Endothelial cell of umbilical vein (primary cell): Measurements from ENCODE around the gene TTC21A. TPM values are rescaled to one million over a fixed set of nuclear protein-coding genes. Genes with fewer than 3 reads are reported as not detected.
A peak's percentile ranks its signal among the peaks of the same experiment; 100 is the strongest.

Source experiments
- BruUV-seq: library from RNA; stranded (reverse); fragments of 400-500 nt; replicated peaks from 2 replicates; lab custom pipeline; 2021; lab: Mats Ljungman, UMichigan
- CTCF ChIA-PET: fragments of 300-600, 350-600 bp; sonication (Branson Sonifier 250); formaldehyde crosslinking; loops from one replicate; lab custom pipeline; 2021; ENCODE audit warnings: antibody characterized with exemption, inconsistent platforms; lab: Charles Lee
- POLR2A ChIA-PET: fragments of 300-600, 350-600 bp; sonication (Branson Sonifier 250); formaldehyde crosslinking; loops from one replicate; lab custom pipeline; 2021; ENCODE audit warnings: antibody characterized with exemption, inconsistent platforms; lab: Charles Lee
- DNase-seq: peaks from one replicate; pipeline ENCODE4 v3.0.0-alpha.2; 2011; ENCODE audit warnings: low read depth, low spot score
- FAIRE-seq: peaks from 2 replicates; lab custom pipeline; 2011; peaks lifted over from hg19 to GRCh38; lab: Jason Lieb, UNC
- H2AFZ ChIP-seq: 2 replicates; pipeline ENCODE4 v1.6.0; 2012; ENCODE audit warnings: low read depth, low read length, control low read depth, inconsistent platforms
- H3K27ac ChIP-seq: 2 replicates; pipeline ENCODE4 v1.5.1; 2011; ENCODE audit warnings: low read depth, mild to moderate bottlenecking, control low read depth, low read length, moderate library complexity; ENCODE audit not compliant: insufficient read depth
- H3K27me3 ChIP-seq, 2 experiments: 2 replicates each; pipeline versions ENCODE4 v1.6.0 to v1.6.1; 2011; ENCODE audit warnings: low read length in 2 of 2, mixed read lengths in 1 of 2; ENCODE audit not compliant: control insufficient read depth in 2 of 2, insufficient read depth in 2 of 2
- H3K36me3 ChIP-seq, 2 experiments: 2 replicates in 1 of 2; 3 replicates in 1 of 2; pipeline ENCODE4 v1.5.1; 2011; ENCODE audit warnings: low read length in 2 of 2, mild to moderate bottlenecking in 1 of 2, moderate library complexity in 1 of 2; ENCODE audit not compliant: control insufficient read depth in 2 of 2, insufficient read depth in 2 of 2; ENCODE audit errors: extremely low read depth in 1 of 2
- H3K4me1 ChIP-seq: 3 replicates; pipeline ENCODE4 v1.5.1; 2011; ENCODE audit warnings: mild to moderate bottlenecking, low read length; ENCODE audit not compliant: control insufficient read depth, insufficient read depth; ENCODE audit errors: extremely low read depth
- H3K4me2 ChIP-seq: 2 replicates; pipeline ENCODE4 v1.6.1; 2011; ENCODE audit warnings: low read length, control low read depth, mixed read lengths; ENCODE audit not compliant: insufficient read depth
- H3K4me3 ChIP-seq, 3 experiments: fragments of 200-600 bp in 1 of 3; sonication (generic), shearing (Covaris generic) in 1 of 3; replicated peaks in 1 of 3; 2 replicates each; pipeline ENCODE4 v1.5.1; 2011 to 2016; ENCODE audit warnings: control low read depth in 3 of 3, low read length in 3 of 3, mild to moderate bottlenecking in 2 of 3, inconsistent platforms in 1 of 3, low read depth in 1 of 3, moderate library complexity in 1 of 3; ENCODE audit not compliant: insufficient read depth in 1 of 3
- H3K79me2 ChIP-seq: 2 replicates; pipeline ENCODE4 v1.6.0; 2012; ENCODE audit warnings: low read length, inconsistent platforms; ENCODE audit not compliant: control insufficient read depth, insufficient read depth
- H3K9ac ChIP-seq: replicated peaks from 2 replicates; pipeline ENCODE3; 2011; ENCODE audit warnings: low read length, control low read depth; ENCODE audit not compliant: insufficient read depth; ENCODE audit errors: extremely low read depth
- H3K9me1 ChIP-seq: replicated peaks from 3 replicates; pipeline ENCODE4 v1.6.0; 2011; ENCODE audit warnings: mild to moderate bottlenecking, low read length; ENCODE audit not compliant: control insufficient read depth, insufficient read depth; ENCODE audit errors: extremely low read depth
- H3K9me3 ChIP-seq: replicated peaks from 2 replicates; pipeline ENCODE4 v1.5.1; 2012; ENCODE audit warnings: low read length, inconsistent platforms; ENCODE audit not compliant: control insufficient read depth, insufficient read depth
- H4K20me1 ChIP-seq: replicated peaks from 2 replicates; pipeline ENCODE3; 2011; ENCODE audit warnings: mild to moderate bottlenecking, low read length; ENCODE audit not compliant: control insufficient read depth, insufficient read depth; ENCODE audit errors: extremely low read depth
- CTCF ChIP-seq, 2 donors: IDR thresholded peaks; 1 replicate in 1 of 2; 2 replicates in 1 of 2; pipeline ENCODE4 v1.5.1; 2011; ENCODE audit warnings: low read length in 2 of 2, mild to moderate bottlenecking in 2 of 2, moderate library complexity in 2 of 2, control low read depth in 1 of 2, inconsistent platforms in 1 of 2, low read depth in 1 of 2; ENCODE audit not compliant: insufficient read depth in 1 of 2; ENCODE audit errors: extremely low read depth in 1 of 2
- EZH2 ChIP-seq: IDR thresholded peaks from 2 replicates; pipeline ENCODE4 v1.6.1; 2012; ENCODE audit warnings: borderline replicate concordance, low read depth, mild to moderate bottlenecking, moderate library complexity, low read length, inconsistent platforms; ENCODE audit not compliant: severe bottlenecking
- FOS ChIP-seq: IDR thresholded peaks from 2 replicates; pipeline ENCODE4 v1.6.1; 2011; ENCODE audit warnings: mild to moderate bottlenecking, low read length, moderate library complexity, borderline replicate concordance; ENCODE audit not compliant: insufficient read depth
- GATA2 ChIP-seq: IDR thresholded peaks from 2 replicates; pipeline ENCODE4 v1.7.0; 2011; ENCODE audit warnings: low read depth, mild to moderate bottlenecking, moderate library complexity, mixed read lengths, low read length; ENCODE audit not compliant: insufficient read length, insufficient read depth
- JUN ChIP-seq: IDR thresholded peaks from 2 replicates; pipeline ENCODE4 v1.6.1; 2011; ENCODE audit warnings: borderline replicate concordance, low read depth; ENCODE audit not compliant: insufficient read length, insufficient read depth
- MAX ChIP-seq: IDR thresholded peaks from 2 replicates; pipeline ENCODE4 v1.6.1; 2011; ENCODE audit not compliant: insufficient read depth, insufficient read length
- MYC ChIP-seq: IDR thresholded peaks from one replicate; pipeline ENCODE4 v1.6.1; 2011; ENCODE audit warnings: mild to moderate bottlenecking, low read depth, low read length
- POLR2A ChIP-seq: IDR thresholded peaks from 2 replicates; pipeline ENCODE4 v1.6.1; 2012; ENCODE audit warnings: low read depth, mild to moderate bottlenecking, control low read depth, low read length
- POLR2AphosphoS5 ChIP-seq: IDR thresholded peaks from 2 replicates; pipeline ENCODE4 v1.6.1; 2012; ENCODE audit warnings: low read depth, mild to moderate bottlenecking, control low read depth, low read length, moderate library complexity; ENCODE audit not compliant: insufficient read depth
- dilution Hi-C: fragments of 300-500 bp; cut with MboI; formaldehyde crosslinking; loops from one replicate; pipeline ENCODE4 v1.15.0; 2019; ENCODE audit warnings: low sequenced_read_pairs; ENCODE audit not compliant: extremely low pct_ligation_motif_present
- intact Hi-C: fragments of 100-400 bp; cut with micrococcal nuclease; formaldehyde crosslinking; loops from one replicate; pipeline ENCODE4 v1.10.0; 2022
- polyA plus RNA-seq, 4 experiments: library from polyadenylated mRNA; depleted of rRNA in 3 of 4; stranded (reverse) in 3 of 4; unstranded in 1 of 4; fragments of >200 nt; gene quantifications; 2 replicates each; pipeline versions ENCODE4 v1.2.1 to v1.2.3, GENCODE V29; 2011 to 2012; ENCODE audit warnings: missing spikeins in 1 of 4
- total RNA-seq: library from RNA; stranded (reverse); gene quantifications from 2 replicates; pipeline ENCODE4 v1.2.3, GENCODE V29; 2021

TTC21A gene
- total and polyA plus RNA-seq, 2 donors (not counting 3 experiments of a cell fraction or from before 2014, with no cell fraction given), result 4.7 to 7.8 TPM

GRCh38 chr3:39126532-39127071, 19.1 kb downstream of the TTC21A start:
- Histone ChIP-seq H3K4me1 (peaks cover 10% of the 10 kb centered on the region), H3K9me3 (no peaks in the 10 kb centered on the region), H2AFZ (no peak overlapping the region), H3K27ac (no peak overlapping the region), H3K27me3 (no peaks in the 10 kb centered on the region), H3K4me3 (no peak overlapping the region), H3K9me1 (no peaks in the 10 kb centered on the region), H3K36me3 (no peaks in the 10 kb centered on the region), H3K9ac (no peak overlapping the region), H3K79me2 (no peaks in the 10 kb centered on the region), H3K4me2 (no peak overlapping the region), H4K20me1 (no peaks in the 10 kb centered on the region)
- BruUV-seq, result no TSS peak
- TF ChIP-seq POLR2AphosphoS5, result no peak
- TF ChIP-seq JUN, result no peak
- TF ChIP-seq POLR2A, result no peak
- peak; percentile 41 for TF ChIP-seq MAX
- no peak for TF ChIP-seq EZH2
- no peak for TF ChIP-seq GATA2
- TF ChIP-seq CTCF (IDR thresholded peaks at IDR 0.05; ENCODE audit: extremely low read depth in 1 of 2, insufficient read depth in 1 of 2, low read depth in 1 of 2, low read length in 2 of 2), result peak; percentile 53 to 76
- TF ChIP-seq FOS, result no peak
- TF ChIP-seq MYC, result no peak
- dilution Hi-C loops, result no loop called here
- ChIA-PET POLR2A (no interaction called here), CTCF (interaction anchor here (0.6 to 11.3 kb wide), 26 partner anchors 8 to 170 kb away, joined by 3 to 449 read pairs (median 6); partner anchors contain the start of genes GORASP1, TTC21A and XIRP1)
- intact Hi-C loops, result loop anchor here (1.0 to 5.0 kb wide), 5 partner anchors 20 to 256 kb away; partner anchors contain the start of gene SLC25A38
- DNase-seq, result peak; percentile 73
- peak; percentile 70 for FAIRE-seq
